ENCODE results near the gene TBC1D1.

TBC1D1 gene, protein sequence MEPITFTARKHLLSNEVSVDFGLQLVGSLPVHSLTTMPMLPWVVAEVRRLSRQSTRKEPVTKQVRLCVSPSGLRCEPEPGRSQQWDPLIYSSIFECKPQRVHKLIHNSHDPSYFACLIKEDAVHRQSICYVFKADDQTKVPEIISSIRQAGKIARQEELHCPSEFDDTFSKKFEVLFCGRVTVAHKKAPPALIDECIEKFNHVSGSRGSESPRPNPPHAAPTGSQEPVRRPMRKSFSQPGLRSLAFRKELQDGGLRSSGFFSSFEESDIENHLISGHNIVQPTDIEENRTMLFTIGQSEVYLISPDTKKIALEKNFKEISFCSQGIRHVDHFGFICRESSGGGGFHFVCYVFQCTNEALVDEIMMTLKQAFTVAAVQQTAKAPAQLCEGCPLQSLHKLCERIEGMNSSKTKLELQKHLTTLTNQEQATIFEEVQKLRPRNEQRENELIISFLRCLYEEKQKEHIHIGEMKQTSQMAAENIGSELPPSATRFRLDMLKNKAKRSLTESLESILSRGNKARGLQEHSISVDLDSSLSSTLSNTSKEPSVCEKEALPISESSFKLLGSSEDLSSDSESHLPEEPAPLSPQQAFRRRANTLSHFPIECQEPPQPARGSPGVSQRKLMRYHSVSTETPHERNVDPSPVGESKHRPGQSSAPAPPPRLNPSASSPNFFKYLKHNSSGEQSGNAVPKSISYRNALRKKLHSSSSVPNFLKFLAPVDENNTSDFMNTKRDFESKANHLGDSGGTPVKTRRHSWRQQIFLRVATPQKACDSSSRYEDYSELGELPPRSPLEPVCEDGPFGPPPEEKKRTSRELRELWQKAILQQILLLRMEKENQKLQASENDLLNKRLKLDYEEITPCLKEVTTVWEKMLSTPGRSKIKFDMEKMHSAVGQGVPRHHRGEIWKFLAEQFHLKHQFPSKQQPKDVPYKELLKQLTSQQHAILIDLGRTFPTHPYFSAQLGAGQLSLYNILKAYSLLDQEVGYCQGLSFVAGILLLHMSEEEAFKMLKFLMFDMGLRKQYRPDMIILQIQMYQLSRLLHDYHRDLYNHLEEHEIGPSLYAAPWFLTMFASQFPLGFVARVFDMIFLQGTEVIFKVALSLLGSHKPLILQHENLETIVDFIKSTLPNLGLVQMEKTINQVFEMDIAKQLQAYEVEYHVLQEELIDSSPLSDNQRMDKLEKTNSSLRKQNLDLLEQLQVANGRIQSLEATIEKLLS (N-terminal part only)

DNA sequence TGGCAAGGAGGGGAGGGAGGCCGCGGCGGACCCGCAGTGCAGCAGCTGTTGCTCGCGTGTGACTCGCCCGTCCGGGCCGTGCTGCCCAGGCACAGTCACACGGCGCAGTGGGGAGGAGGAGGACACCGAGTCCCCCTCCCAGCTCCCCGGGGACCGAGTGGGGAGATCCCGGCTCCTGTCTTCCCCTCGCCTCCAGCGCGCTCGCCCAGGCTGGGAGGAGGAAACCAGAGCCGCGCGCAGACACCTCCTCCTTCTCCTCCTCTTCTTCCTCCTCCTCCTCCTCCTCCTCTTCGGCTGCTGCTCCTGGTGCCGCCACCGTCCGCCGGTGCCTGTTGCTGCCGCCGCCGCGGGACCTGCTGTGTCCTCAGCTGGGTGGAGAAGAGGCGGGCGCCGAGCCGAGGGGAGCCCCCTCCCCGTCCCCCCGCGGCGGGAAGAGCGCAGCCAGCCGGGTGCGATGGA, at the start of gene TBC1D1:
TSS of gene TBC1D1 (plus strand) at position 284 of the 459 bp plus-strand sequence. CDS start 11,012 bp downstream, outside the sequence.
- H3K36me3 Mint-ChIP-seq (ENCODE audit: low read depth), result peaks cover 5% of the 10 kb centered on the region
- H3K27ac Mint-ChIP-seq, result peak within 1 kb of the TSS; percentile 93
- peaks cover 35% of the 10 kb centered on the region for H3K4me1 Mint-ChIP-seq (ENCODE audit: low read depth)
- H3K9me3 Mint-ChIP-seq, result no peaks in the 10 kb centered on the region
- peak within 1 kb of the TSS; percentile 94 for H3K4me3 Mint-ChIP-seq
- peaks cover 14% of the 10 kb centered on the region for H3K27me3 Mint-ChIP-seq (ENCODE audit: low read depth)

- Mint-ChIP-seq H3K27me3 (ENCODE audit: low read depth) (no peaks in the 10 kb centered on the region), H3K9me3 (no peaks in the 10 kb centered on the region), H3K4me1 (ENCODE audit: low read depth) (peaks cover 2% of the 10 kb centered on the region), H3K36me3 (ENCODE audit: low read depth) (peaks cover 34% of the 10 kb centered on the region), H3K27ac (no peak overlapping the region), H3K4me3 (no peak overlapping the region)
Measured at GRCh38 chr4:37844204-37844603, 46.7 kb upstream of the TBC1D1 start.

- H3K27ac Mint-ChIP-seq, result no peak overlapping the region
- H3K4me1 Mint-ChIP-seq (ENCODE audit: low read depth), result peaks cover 2% of the 10 kb centered on the region
- no peak overlapping the region for H3K4me3 Mint-ChIP-seq
- H3K27me3 Mint-ChIP-seq (ENCODE audit: low read depth), result no peaks in the 10 kb centered on the region
- H3K9me3 Mint-ChIP-seq, result no peaks in the 10 kb centered on the region
- peaks cover 34% of the 10 kb centered on the region for H3K36me3 Mint-ChIP-seq (ENCODE audit: low read depth)
Measured at GRCh38 chr4:37845201-37845600, 45.7 kb upstream of the TBC1D1 start.

- Mint-ChIP-seq H3K4me3 (no peak overlapping the region), H3K27ac (no peak overlapping the region), H3K9me3 (no peaks in the 10 kb centered on the region), H3K27me3 (ENCODE audit: low read depth) (no peaks in the 10 kb centered on the region), H3K36me3 (ENCODE audit: low read depth) (peaks cover 31% of the 10 kb centered on the region), H3K4me1 (ENCODE audit: low read depth) (no peaks in the 10 kb centered on the region)
Measured at GRCh38 chr4:37847311-37847884, 43.5 kb upstream of the TBC1D1 start.

- no peaks in the 10 kb centered on the region for H3K27me3 Mint-ChIP-seq (ENCODE audit: low read depth)
- H3K27ac Mint-ChIP-seq, result no peak overlapping the region
- no peaks in the 10 kb centered on the region for H3K9me3 Mint-ChIP-seq
- H3K4me3 Mint-ChIP-seq, result no peak overlapping the region
- H3K36me3 Mint-ChIP-seq (ENCODE audit: low read depth), result peaks cover 29% of the 10 kb centered on the region
- H3K4me1 Mint-ChIP-seq (ENCODE audit: low read depth), result no peaks in the 10 kb centered on the region
Measured at GRCh38 chr4:37852376-37852775, 38.5 kb upstream of the TBC1D1 start.

DNA sequence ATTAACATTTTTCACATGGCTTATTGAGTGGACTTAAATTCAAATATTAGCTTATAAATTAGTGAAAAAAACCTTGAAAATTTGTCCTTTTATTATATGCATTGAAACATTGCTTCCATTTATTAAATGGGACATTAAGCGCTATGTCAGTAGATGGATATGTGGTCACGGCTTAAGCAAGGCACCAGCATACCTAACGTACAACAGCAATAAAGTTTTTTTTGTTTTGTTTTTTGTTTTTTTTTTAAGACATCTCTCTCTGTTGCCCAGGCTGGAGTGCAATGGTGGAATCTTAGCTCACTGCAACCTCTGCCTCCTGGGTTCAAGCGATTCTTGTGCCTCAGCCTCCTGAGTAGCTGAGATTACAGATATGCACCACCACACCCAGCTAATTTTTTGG, 32.8 kb upstream of the TBC1D1 start:
- H3K27ac Mint-ChIP-seq, result no peak overlapping the region
- no peaks in the 10 kb centered on the region for H3K9me3 Mint-ChIP-seq
- no peaks in the 10 kb centered on the region for H3K27me3 Mint-ChIP-seq (ENCODE audit: low read depth)
- no peak overlapping the region for H3K4me3 Mint-ChIP-seq
- peaks cover 21% of the 10 kb centered on the region for H3K36me3 Mint-ChIP-seq (ENCODE audit: low read depth)
- no peaks in the 10 kb centered on the region for H3K4me1 Mint-ChIP-seq (ENCODE audit: low read depth)

- Mint-ChIP-seq H3K4me1 (ENCODE audit: low read depth) (no peaks in the 10 kb centered on the region), H3K27me3 (ENCODE audit: low read depth) (no peaks in the 10 kb centered on the region), H3K9me3 (no peaks in the 10 kb centered on the region), H3K36me3 (ENCODE audit: low read depth) (peaks cover 20% of the 10 kb centered on the region), H3K27ac (no peak overlapping the region), H3K4me3 (no peak overlapping the region)
Measured at GRCh38 chr4:37858872-37859271, 32.0 kb upstream of the TBC1D1 start.

GRCh38 chr4:37860266-37860665, 30.6 kb upstream of the TBC1D1 start:
- no peaks in the 10 kb centered on the region for H3K9me3 Mint-ChIP-seq
- no peaks in the 10 kb centered on the region for H3K4me1 Mint-ChIP-seq (ENCODE audit: low read depth)
- no peak overlapping the region for H3K4me3 Mint-ChIP-seq
- no peaks in the 10 kb centered on the region for H3K27me3 Mint-ChIP-seq (ENCODE audit: low read depth)
- H3K27ac Mint-ChIP-seq, result no peak overlapping the region
- H3K36me3 Mint-ChIP-seq (ENCODE audit: low read depth), result peaks cover 18% of the 10 kb centered on the region

DNA sequence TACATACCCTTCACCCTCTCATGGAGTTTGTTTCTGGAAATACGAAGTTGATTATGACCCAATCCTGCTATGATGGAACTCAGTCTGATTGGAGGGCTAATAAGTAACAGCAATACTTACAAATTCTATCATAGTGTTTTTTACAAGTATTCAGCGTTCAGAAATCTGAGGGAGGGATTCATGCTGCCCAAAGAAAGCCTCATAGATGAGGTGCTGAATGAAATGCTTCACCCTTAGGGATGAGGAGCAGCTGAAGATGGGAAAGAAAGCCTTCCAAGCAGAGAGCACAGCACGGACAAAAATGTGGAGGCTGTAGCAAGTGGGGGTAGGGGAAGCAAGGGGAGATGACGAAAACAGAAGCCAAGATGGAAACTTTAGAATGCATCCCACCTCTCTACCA, 27.9 kb upstream of the TBC1D1 start:
- Mint-ChIP-seq H3K4me3 (no peak overlapping the region), H3K27me3 (ENCODE audit: low read depth) (no peaks in the 10 kb centered on the region), H3K36me3 (ENCODE audit: low read depth) (peaks cover 29% of the 10 kb centered on the region), H3K9me3 (no peaks in the 10 kb centered on the region), H3K27ac (no peak overlapping the region), H3K4me1 (ENCODE audit: low read depth) (no peaks in the 10 kb centered on the region)

GRCh38 chr4:37864786-37865185, 26.1 kb upstream of the TBC1D1 start:
- no peaks in the 10 kb centered on the region for H3K9me3 Mint-ChIP-seq
- no peaks in the 10 kb centered on the region for H3K4me1 Mint-ChIP-seq (ENCODE audit: low read depth)
- H3K27me3 Mint-ChIP-seq (ENCODE audit: low read depth), result no peaks in the 10 kb centered on the region
- H3K27ac Mint-ChIP-seq, result no peak overlapping the region
- H3K36me3 Mint-ChIP-seq (ENCODE audit: low read depth), result peaks cover 29% of the 10 kb centered on the region
- no peak overlapping the region for H3K4me3 Mint-ChIP-seq

- Mint-ChIP-seq H3K27ac (no peak overlapping the region), H3K4me1 (ENCODE audit: low read depth) (no peaks in the 10 kb centered on the region), H3K9me3 (no peaks in the 10 kb centered on the region), H3K27me3 (ENCODE audit: low read depth) (no peaks in the 10 kb centered on the region), H3K36me3 (ENCODE audit: low read depth) (peaks cover 29% of the 10 kb centered on the region), H3K4me3 (no peak overlapping the region)
Measured at GRCh38 chr4:37865450-37865849, 25.4 kb upstream of the TBC1D1 start.

GRCh38 chr4:37867102-37867501, 23.8 kb upstream of the TBC1D1 start:
- no peak overlapping the region for H3K4me3 Mint-ChIP-seq
- peaks cover 23% of the 10 kb centered on the region for H3K36me3 Mint-ChIP-seq (ENCODE audit: low read depth)
- peaks cover 4% of the 10 kb centered on the region for H3K4me1 Mint-ChIP-seq (ENCODE audit: low read depth)
- H3K27ac Mint-ChIP-seq, result no peak overlapping the region
- H3K27me3 Mint-ChIP-seq (ENCODE audit: low read depth), result no peaks in the 10 kb centered on the region
- no peaks in the 10 kb centered on the region for H3K9me3 Mint-ChIP-seq

DNA sequence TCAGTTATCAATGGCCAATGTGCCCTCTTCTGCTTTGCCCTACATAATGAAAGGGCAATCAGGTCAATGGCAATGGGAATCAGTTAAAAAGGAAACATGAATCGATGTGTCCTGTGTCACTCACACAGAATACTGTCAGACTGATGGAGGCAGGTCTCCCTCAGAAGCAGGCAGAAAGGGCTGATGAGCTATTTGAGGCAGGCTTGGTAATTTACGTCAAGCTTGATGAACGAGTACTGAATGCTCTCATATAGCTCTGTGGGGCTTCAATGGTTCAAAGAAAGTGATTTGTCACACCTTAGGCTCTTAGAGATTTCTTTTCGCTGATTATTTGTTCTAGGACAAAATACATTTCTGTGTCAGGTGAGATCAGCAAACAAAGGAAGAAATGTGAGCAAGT, 22.6 kb upstream of the TBC1D1 start:
- no peak overlapping the region for H3K27ac Mint-ChIP-seq
- H3K36me3 Mint-ChIP-seq (ENCODE audit: low read depth), result peaks cover 17% of the 10 kb centered on the region
- H3K27me3 Mint-ChIP-seq (ENCODE audit: low read depth), result no peaks in the 10 kb centered on the region
- peaks cover 10% of the 10 kb centered on the region for H3K4me1 Mint-ChIP-seq (ENCODE audit: low read depth)
- no peak overlapping the region for H3K4me3 Mint-ChIP-seq
- H3K9me3 Mint-ChIP-seq, result no peaks in the 10 kb centered on the region

Measured in T-helper 1 cell treated with Interleukin-12 subunit alpha and Interleukin-12 subunit beta and Interleukin-4 antibody, amounts not matched to agents 30 μg/mL and 1 μg/mL, for 36 hours (primary cell).